ENCODE data around the gene GARS1.
"Not testable (repeated sequence)": the region's sequence is repeated elsewhere in the genome, so short reads cannot be mapped to it uniquely, and the experiment has no call there.

Gene GARS1

GRCh38 chr7:30625283-30625682, 30.6 kb downstream of the GARS1 start:
- DNase-seq (ENCODE audit: low read depth) = no peak

GRCh38 chr7:30627026-30627425, 32.3 kb downstream of the GARS1 start:
- DNase-seq (ENCODE audit: low read depth) = no peak

- DNase-seq (ENCODE audit: low read depth) = no peak
Measured at GRCh38 chr7:30630986-30631385, 36.3 kb downstream of the GARS1 start.

GRCh38 chr7:30633223-30633622, 38.5 kb downstream of the GARS1 start:
- DNase-seq (ENCODE audit: low read depth) = no peak

- DNase-seq (ENCODE audit: low read depth) = no peak
Measured at GRCh38 chr7:30634193-30634626, 39.5 kb downstream of the GARS1 start.

- DNase-seq (ENCODE audit: low read depth) = no peak
Measured at GRCh38 chr7:30634634-30635201, 40.0 kb downstream of the GARS1 start.

- no peak for DNase-seq (ENCODE audit: low read depth)
Measured at GRCh38 chr7:30635798-30636197, 41.1 kb downstream of the GARS1 start.

- not testable (repeated sequence) for DNase-seq (ENCODE audit: low read depth)
Measured at GRCh38 chr7:30642322-30642721, 47.6 kb downstream of the GARS1 start.

- DNase-seq (ENCODE audit: low read depth) = no peak
Measured at GRCh38 chr7:30642789-30643188, 48.1 kb downstream of the GARS1 start.

GRCh38 chr7:30644286-30644955, 49.7 kb downstream of the GARS1 start:
- no peak for DNase-seq (ENCODE audit: low read depth)

GRCh38 chr7:30645661-30646060, 51.0 kb downstream of the GARS1 start:
- DNase-seq (ENCODE audit: low read depth) = no peak

- DNase-seq (ENCODE audit: low read depth) = no peak
Measured at GRCh38 chr7:30646154-30646553, 51.5 kb downstream of the GARS1 start.

GRCh38 chr7:30647589-30648364, 53.1 kb downstream of the GARS1 start:
- DNase-seq (ENCODE audit: low read depth) = no peak

- no peak for DNase-seq (ENCODE audit: low read depth)
Measured at GRCh38 chr7:30648744-30649540, 54.3 kb downstream of the GARS1 start.

- no peak for DNase-seq (ENCODE audit: low read depth)
Measured at GRCh38 chr7:30649717-30650420, 55.2 kb downstream of the GARS1 start.

GRCh38 chr7:30650421-30650808, 55.7 kb downstream of the GARS1 start:
- DNase-seq (ENCODE audit: low read depth) = no peak

GRCh38 chr7:30652132-30652531, 57.5 kb downstream of the GARS1 start:
- DNase-seq (ENCODE audit: low read depth) = no peak

- DNase-seq (ENCODE audit: low read depth) = no peak
Measured at GRCh38 chr7:30652698-30653641, 58.3 kb downstream of the GARS1 start.

- DNase-seq (ENCODE audit: low read depth) = no peak
Measured at GRCh38 chr7:30654296-30655090, 59.8 kb downstream of the GARS1 start.
